Kidney epithelial cell (primary cell): Measurements from ENCODE around the gene U2AF1. TPM values are rescaled to one million over a fixed set of nuclear protein-coding genes. Genes with fewer than 3 reads are reported as not detected.
"Not testable (repeated sequence)": the region's sequence is repeated elsewhere in the genome, so short reads cannot be mapped to it uniquely, and the experiment has no call there.

Experiments used
- DNase-seq: peaks from one replicate; pipeline ENCODE4 v3.0.0-alpha.2; 2010; ENCODE audit warnings: low read depth
- H3K27me3 ChIP-seq: 2 replicates; pipeline ENCODE4 v1.6.0; 2011; ENCODE audit warnings: low read length; ENCODE audit not compliant: control insufficient read depth, insufficient read depth
- H3K36me3 ChIP-seq: 2 replicates; pipeline ENCODE4 v1.5.1; 2011; ENCODE audit warnings: low read length; ENCODE audit not compliant: control insufficient read depth, insufficient read depth
- H3K4me3 ChIP-seq: 2 replicates; pipeline ENCODE4 v1.5.1; 2011; ENCODE audit warnings: low read depth, mild to moderate bottlenecking, control low read depth, low read length
- total RNA-seq: library from RNA; depleted of rRNA; stranded (reverse); fragments of >200 nt; gene quantifications from 2 replicates; pipeline ENCODE4 v1.2.3, GENCODE V29; 2015

U2AF1 gene
- total RNA-seq, 1 donor from 2014 or later = 36.5 TPM

GRCh38 chr21:43066690-43067089, 40.7 kb downstream of the U2AF1 start:
- H3K27me3 ChIP-seq, H3K36me3 ChIP-seq, H3K4me3 ChIP-seq, DNase-seq: not testable (repeated sequence)

GRCh38 chr21:43065991-43066390, 41.4 kb downstream of the U2AF1 start:
- not testable (repeated sequence) for DNase-seq, H3K36me3 ChIP-seq, H3K27me3 ChIP-seq, H3K4me3 ChIP-seq

- not testable (repeated sequence) for H3K4me3 ChIP-seq, H3K27me3 ChIP-seq, H3K36me3 ChIP-seq, DNase-seq
Observed at GRCh38 chr21:43064265-43064917, 43.0 kb downstream of the U2AF1 start.

GRCh38 chr21:43062955-43063664, 44.3 kb downstream of the U2AF1 start:
- DNase-seq, H3K36me3 ChIP-seq, H3K4me3 ChIP-seq, H3K27me3 ChIP-seq: not testable (repeated sequence)

GRCh38 chr21:43053112-43053511, 54.3 kb downstream of the U2AF1 start:
- H3K4me3 ChIP-seq, H3K36me3 ChIP-seq, DNase-seq, H3K27me3 ChIP-seq: not testable (repeated sequence)

- not testable (repeated sequence) for H3K4me3 ChIP-seq, H3K36me3 ChIP-seq, DNase-seq, H3K27me3 ChIP-seq
Observed at GRCh38 chr21:43045876-43046821, 61.2 kb downstream of the U2AF1 start.

GRCh38 chr21:43045165-43045875, 62.0 kb downstream of the U2AF1 start:
- not testable (repeated sequence) for H3K4me3 ChIP-seq, H3K36me3 ChIP-seq, H3K27me3 ChIP-seq, DNase-seq

- not testable (repeated sequence) for H3K4me3 ChIP-seq, H3K36me3 ChIP-seq, H3K27me3 ChIP-seq, DNase-seq
Observed at GRCh38 chr21:43044547-43044946, 62.8 kb downstream of the U2AF1 start.

- not testable (repeated sequence) for H3K27me3 ChIP-seq, H3K36me3 ChIP-seq, DNase-seq, H3K4me3 ChIP-seq
Observed at GRCh38 chr21:43043291-43043690, 64.1 kb downstream of the U2AF1 start.

Other genes starting within 250 kb of the U2AF1 start
- gene WDR4, start 228.0 kb downstream of the U2AF1 start, total RNA-seq = 17.2 and 18.2 TPM in 2 replicates
- 31.6 and 32.8 TPM in 2 replicates for gene NDUFV3, start 214.3 kb downstream of the U2AF1 start, total RNA-seq
- not detected in 2 replicates for gene ERVH48-1, start 181.9 kb downstream of the U2AF1 start, total RNA-seq
- gene PKNOX1, start 133.0 kb downstream of the U2AF1 start, total RNA-seq = 14.0 and 18.3 TPM in 2 replicates
- gene CBS, start 31.7 kb downstream of the U2AF1 start, total RNA-seq = 111 and 125 TPM in 2 replicates
- gene CRYAA, start 61.4 kb upstream of the U2AF1 start, total RNA-seq = not detected in 2 replicates